Right cardiac atrium (tissue), 5 donors: ENCODE measurements around the gene SSR2. TPM values are rescaled to one million over a fixed set of nuclear protein-coding genes. Genes with fewer than 3 reads are reported as not detected.

Experiments
- polyA plus RNA-seq: library from polyadenylated mRNA; stranded (reverse); fragments of 200-250 nt; gene quantifications from one replicate; pipeline ENCODE4 v1.2.3, GENCODE V29; 2013
- total RNA-seq, 4 donors: library from RNA; stranded (reverse); fragmentation: NEBNext Ultra II Directional; extraction: Animal tissue kit (Norgen Biotek cat#: 25700); gene quantifications; one replicate each; pipeline ENCODE4 v1.2.1, GENCODE V29; 2021
- donor health status: healthy with polysubstance abuse.
- donor health status: DM: no; HTN: yes; CAD: no.
- donor health status: DM: no; HTN: no; CAD: no.
- donor health status: DM: no; HTN: yes; CAD: no; lungs with severe emphysema.
- donor health status: DM: yes; HTN: yes; CAD: no.

The SSR2 gene
- total and polyA plus RNA-seq, 5 donors, result 82.0 to 112 (median 93.3) TPM

Other genes starting within 250 kb of the SSR2 start
- 10 to 100 TPM; 24.4 to 30.2 (median 27.1) TPM for gene GON4L, start 163.7 kb downstream of the SSR2 start, total RNA-seq
- gene GON4L, start 163.7 kb downstream of the SSR2 start, polyA plus RNA-seq, result 13.8 TPM
- gene SYT11, start 161.4 kb downstream of the SSR2 start, total RNA-seq, result 10 to 100 TPM; 11.4 to 15.4 (median 14.4) TPM
- 4.7 TPM for gene SYT11, start 161.4 kb downstream of the SSR2 start, polyA plus RNA-seq
- 10 to 100 TPM; 21.6 to 26.2 (median 22.5) TPM for gene RIT1, start 109.6 kb downstream of the SSR2 start, total RNA-seq
- gene RIT1, start 109.6 kb downstream of the SSR2 start, polyA plus RNA-seq, result 9.4 TPM
- gene KHDC4, start 86.5 kb downstream of the SSR2 start, total RNA-seq, result 10 to 100 TPM; 24.0 to 29.3 (median 28.8) TPM
- gene KHDC4, start 86.5 kb downstream of the SSR2 start, polyA plus RNA-seq, result 20.0 TPM
- not detected for gene RXFP4, start 79.3 kb downstream of the SSR2 start, total RNA-seq
- gene RXFP4, start 79.3 kb downstream of the SSR2 start, polyA plus RNA-seq, result not detected
- gene ARHGEF2, start 42.4 kb downstream of the SSR2 start, total RNA-seq, result 10 to 100 TPM; 56.6 to 75.7 (median 66.7) TPM
- 34.9 TPM for gene ARHGEF2, start 42.4 kb downstream of the SSR2 start, polyA plus RNA-seq
- 10 to 100 TPM; 23.9 to 28.7 (median 27.0) TPM for gene UBQLN4, start 32.8 kb upstream of the SSR2 start, total RNA-seq
- gene UBQLN4, start 32.8 kb upstream of the SSR2 start, polyA plus RNA-seq, result 13.7 TPM
- gene LAMTOR2, start 33.8 kb upstream of the SSR2 start, total RNA-seq, result 10 to 100 TPM; 43.8 to 55.2 (median 51.5) TPM
- gene LAMTOR2, start 33.8 kb upstream of the SSR2 start, polyA plus RNA-seq, result 100 TPM
- not detected for gene RAB25, start 40.2 kb upstream of the SSR2 start, total RNA-seq
- gene RAB25, start 40.2 kb upstream of the SSR2 start, polyA plus RNA-seq, result 0.07 TPM
- gene MEX3A, start 61.5 kb upstream of the SSR2 start, total RNA-seq, result under 1 TPM; 0.17 to 0.33 (median 0.19) TPM
- gene MEX3A, start 61.5 kb upstream of the SSR2 start, polyA plus RNA-seq, result 0.25 TPM
- gene LMNA, start 93.8 kb upstream of the SSR2 start, total RNA-seq, result 100 to 1,000 TPM; 238 to 451 (median 281) TPM
- gene LMNA, start 93.8 kb upstream of the SSR2 start, polyA plus RNA-seq, result 247 TPM
- gene SEMA4A, start 132.6 kb upstream of the SSR2 start, total RNA-seq, result 1 to 10 TPM; 2.3 to 3.4 (median 2.7) TPM
- gene SEMA4A, start 132.6 kb upstream of the SSR2 start, polyA plus RNA-seq, result 3.7 TPM
- 10 to 100 TPM; 14.2 to 21.5 (median 15.7) TPM for gene SLC25A44, start 173.2 kb upstream of the SSR2 start, total RNA-seq
- gene SLC25A44, start 173.2 kb upstream of the SSR2 start, polyA plus RNA-seq, result 8.6 TPM
- gene PMF1, start 192.1 kb upstream of the SSR2 start, total RNA-seq, result 10 to 100 TPM; 55.3 to 62.9 (median 59.5) TPM
- 93.6 TPM for gene PMF1, start 192.1 kb upstream of the SSR2 start, polyA plus RNA-seq
- under 1 TPM in 3 of 4 donors, not detected in 1; 0.54 to 0.92 (median 0.66) TPM for gene BGLAP, start 221.2 kb upstream of the SSR2 start, total RNA-seq
- 0.45 TPM for gene BGLAP, start 221.2 kb upstream of the SSR2 start, polyA plus RNA-seq
- 1 to 10 TPM in 2 of 4 donors, under 1 TPM in 2; 0.68 to 1.5 (median 0.95) TPM for gene PAQR6, start 227.1 kb upstream of the SSR2 start, total RNA-seq
- 1.3 TPM for gene PAQR6, start 227.1 kb upstream of the SSR2 start, polyA plus RNA-seq